ENCODE measurements around the gene AS3MT.

DNA sequence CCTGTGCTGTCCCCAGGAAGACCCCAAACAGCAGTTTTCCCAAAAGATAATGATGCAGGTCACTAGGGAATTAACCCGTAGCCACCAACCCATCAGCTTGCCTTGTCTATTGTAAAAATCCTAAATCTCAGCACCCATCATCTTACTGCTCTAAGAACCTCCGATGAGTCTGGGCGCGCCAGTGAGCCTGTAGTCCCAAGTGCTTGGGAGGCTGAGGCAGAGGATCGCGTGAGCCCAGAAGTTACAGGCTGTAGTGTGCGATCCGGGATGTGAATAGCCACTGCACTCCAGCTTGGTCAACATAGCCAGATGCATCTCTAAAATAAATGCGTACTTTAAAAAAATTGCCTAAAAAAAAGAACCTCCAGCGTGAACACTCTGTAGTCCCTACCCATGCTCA lies 951 bp downstream of the AS3MT start:
- TF ChIP-seq, protein P1, sequence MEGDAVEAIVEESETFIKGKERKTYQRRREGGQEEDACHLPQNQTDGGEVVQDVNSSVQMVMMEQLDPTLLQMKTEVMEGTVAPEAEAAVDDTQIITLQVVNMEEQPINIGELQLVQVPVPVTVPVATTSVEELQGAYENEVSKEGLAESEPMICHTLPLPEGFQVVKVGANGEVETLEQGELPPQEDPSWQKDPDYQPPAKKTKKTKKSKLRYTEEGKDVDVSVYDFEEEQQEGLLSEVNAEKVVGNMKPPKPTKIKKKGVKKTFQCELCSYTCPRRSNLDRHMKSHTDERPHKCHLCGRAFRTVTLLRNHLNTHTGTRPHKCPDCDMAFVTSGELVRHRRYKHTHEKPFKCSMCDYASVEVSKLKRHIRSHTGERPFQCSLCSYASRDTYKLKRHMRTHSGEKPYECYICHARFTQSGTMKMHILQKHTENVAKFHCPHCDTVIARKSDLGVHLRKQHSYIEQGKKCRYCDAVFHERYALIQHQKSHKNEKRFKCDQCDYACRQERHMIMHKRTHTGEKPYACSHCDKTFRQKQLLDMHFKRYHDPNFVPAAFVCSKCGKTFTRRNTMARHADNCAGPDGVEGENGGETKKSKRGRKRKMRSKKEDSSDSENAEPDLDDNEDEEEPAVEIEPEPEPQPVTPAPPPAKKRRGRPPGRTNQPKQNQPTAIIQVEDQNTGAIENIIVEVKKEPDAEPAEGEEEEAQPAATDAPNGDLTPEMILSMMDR (IDR thresholded peaks at IDR 0.05; ENCODE audit: low read length): no peak
- no peak for TF ChIP-seq EZH2 (IDR thresholded peaks at IDR 0.05; ENCODE audit: borderline replicate concordance, low read length)

Measured in OCI-LY1 (cell line).